ENCODE results near the gene MED9.

GRCh38 chr17:17454276-17454675 is 22.5 kb upstream of the MED9 start:
- no peak for TF ChIP-seq CTCF (conservative IDR thresholded peaks at IDR 0.05; ENCODE audit: low read length)
- no peak for TF ChIP-seq EZH2phosphoT487 (IDR thresholded peaks at IDR 0.05; ENCODE audit: borderline replicate concordance)
